ENCODE results near the gene GCSH.

DNA sequence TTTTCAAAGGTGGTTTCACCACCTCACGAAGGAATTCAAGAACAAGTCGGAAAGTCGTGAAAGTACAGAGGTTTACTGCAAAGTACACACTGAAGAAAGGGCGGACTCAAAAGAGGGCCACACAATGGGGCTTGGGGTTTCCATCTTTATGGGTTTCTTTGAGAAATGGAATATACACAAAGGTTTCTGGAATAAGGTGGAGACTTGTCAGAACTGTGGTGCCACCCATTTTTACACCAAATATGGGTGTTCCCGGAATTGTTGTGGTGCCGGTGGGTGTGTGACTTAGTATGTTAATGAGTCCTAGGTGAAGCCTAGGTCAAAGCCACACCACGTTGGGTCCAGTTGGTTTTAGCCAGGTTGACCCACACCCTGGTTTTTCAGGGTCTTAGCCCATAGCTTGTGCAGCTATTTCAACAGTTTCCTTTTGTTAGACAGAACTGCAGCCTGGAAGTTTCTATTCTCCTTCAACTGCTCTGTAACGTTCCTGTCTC, 567 bp upstream of the GCSH start:
- TF ChIP-seq, protein P1, sequence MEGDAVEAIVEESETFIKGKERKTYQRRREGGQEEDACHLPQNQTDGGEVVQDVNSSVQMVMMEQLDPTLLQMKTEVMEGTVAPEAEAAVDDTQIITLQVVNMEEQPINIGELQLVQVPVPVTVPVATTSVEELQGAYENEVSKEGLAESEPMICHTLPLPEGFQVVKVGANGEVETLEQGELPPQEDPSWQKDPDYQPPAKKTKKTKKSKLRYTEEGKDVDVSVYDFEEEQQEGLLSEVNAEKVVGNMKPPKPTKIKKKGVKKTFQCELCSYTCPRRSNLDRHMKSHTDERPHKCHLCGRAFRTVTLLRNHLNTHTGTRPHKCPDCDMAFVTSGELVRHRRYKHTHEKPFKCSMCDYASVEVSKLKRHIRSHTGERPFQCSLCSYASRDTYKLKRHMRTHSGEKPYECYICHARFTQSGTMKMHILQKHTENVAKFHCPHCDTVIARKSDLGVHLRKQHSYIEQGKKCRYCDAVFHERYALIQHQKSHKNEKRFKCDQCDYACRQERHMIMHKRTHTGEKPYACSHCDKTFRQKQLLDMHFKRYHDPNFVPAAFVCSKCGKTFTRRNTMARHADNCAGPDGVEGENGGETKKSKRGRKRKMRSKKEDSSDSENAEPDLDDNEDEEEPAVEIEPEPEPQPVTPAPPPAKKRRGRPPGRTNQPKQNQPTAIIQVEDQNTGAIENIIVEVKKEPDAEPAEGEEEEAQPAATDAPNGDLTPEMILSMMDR (IDR thresholded peaks at IDR 0.05; ENCODE audit: low read length): no peak
- no peak for TF ChIP-seq EZH2 (optimal IDR thresholded peaks at IDR 0.05; ENCODE audit: low read depth, low read length)
